HCT116 (cell line): ENCODE results near the gene IL31RA. TPM values are rescaled to one million over a fixed set of nuclear protein-coding genes. Genes with fewer than 3 reads are reported as not detected.

Experiments
- ATAC-seq: fragments of 200-7000 bp; cut with Tn5 transposase; 2 replicates; pipeline ENCODE4 v1.9.1; 2020; ENCODE audit warnings: mild to moderate bottlenecking, moderate library complexity
- BruUV-seq: library from RNA; stranded (reverse); fragments of 400-500 nt; replicated peaks from 2 replicates; lab custom pipeline; 2021; lab: Mats Ljungman, UMichigan
- CTCF ChIA-PET: fragments of 300-600 bp; sonication (Branson Sonifier 250); formaldehyde crosslinking; loops from one replicate; lab custom pipeline; 2021; ENCODE audit warnings: antibody characterized with exemption; lab: Charles Lee
- POLR2A ChIA-PET: fragments of 300-600, 350-600 bp; sonication (Branson Sonifier 250); formaldehyde crosslinking; loops from one replicate; lab custom pipeline; 2021; ENCODE audit warnings: antibody characterized with exemption; lab: Charles Lee
- RAD21 ChIA-PET, 2 experiments: fragments of 300-600 bp; sonication (Branson Sonifier 250); formaldehyde crosslinking; loops; one replicate each; lab custom pipeline; 2023; ENCODE audit warnings: low total read pairs in 2 of 2; ENCODE audit not compliant: uncharacterized antibody in 2 of 2, unreplicated experiment in 2 of 2, low non-redundant PET in 1 of 2; lab: Charles Lee
- DNase-seq: peaks from one replicate; pipeline ENCODE4 v3.0.0-alpha.2; 2010; ENCODE audit warnings: low read depth, low spot score
- H2AFZ ChIP-seq: fragments of 200-600 bp; shearing (Covaris generic), sonication (generic); 2 replicates; pipeline ENCODE4 v1.6.1; 2017; ENCODE audit warnings: low read depth, mixed run types, mixed read lengths, antibody characterized with exemption, low read length; ENCODE audit not compliant: poor library complexity, severe bottlenecking
- H3K27ac ChIP-seq: 2 replicates; pipeline ENCODE4 v1.5.1; 2012; ENCODE audit warnings: low read depth, low read length
- H3K27me3 ChIP-seq: fragments of 200-600 bp; sonication (generic); 2 replicates; pipeline ENCODE4 v1.6.1; 2016; ENCODE audit warnings: mixed run types, low read length, mixed read lengths; ENCODE audit not compliant: insufficient read depth
- H3K36me3 ChIP-seq, 2 experiments: fragments of 200-500 bp in 1 of 2; fragments of 200-600 bp in 1 of 2; sonication (Bioruptor generic) in 1 of 2; sonication (generic) in 1 of 2; 2 replicates each; pipeline versions ENCODE4 v1.5.1 to v1.6.1; 2014 to 2016; ENCODE audit warnings: low read length in 2 of 2, inconsistent platforms in 1 of 2, mixed read lengths in 1 of 2, mixed run types in 1 of 2; ENCODE audit not compliant: insufficient read depth in 2 of 2, control insufficient read depth in 1 of 2
- H3K4me1 ChIP-seq, 2 experiments: fragments of 200-600 bp in 1 of 2; sonication (generic) in 1 of 2; 2 replicates each; pipeline versions ENCODE4 v1.5.1 to v1.6.1; 2012 to 2017; ENCODE audit warnings: low read length in 2 of 2, inconsistent platforms in 1 of 2, mild to moderate bottlenecking in 1 of 2, mixed read lengths in 1 of 2, mixed run types in 1 of 2, moderate library complexity in 1 of 2; ENCODE audit not compliant: insufficient read depth in 2 of 2, control insufficient read depth in 1 of 2
- H3K4me2 ChIP-seq: fragments of 200-600 bp; sonication (generic); 2 replicates; pipeline ENCODE4 v1.6.1; 2017; ENCODE audit warnings: mixed run types, low read length, mixed read lengths
- H3K4me3 ChIP-seq, 2 experiments: fragments of 200-600 bp in 1 of 2; sonication (generic) in 1 of 2; replicated peaks in 1 of 2; 2 replicates each; pipeline ENCODE4 v1.5.1; 2011 to 2016; ENCODE audit warnings: low read length in 2 of 2, control low read depth in 1 of 2, low read depth in 1 of 2, mild to moderate bottlenecking in 1 of 2, mixed read lengths in 1 of 2, mixed run types in 1 of 2
- H3K79me2 ChIP-seq: fragments of 200-600 bp; sonication (generic); 2 replicates; pipeline ENCODE4 v1.6.1; 2017; ENCODE audit warnings: mild to moderate bottlenecking, mixed run types, low read length, moderate library complexity, mixed read lengths; ENCODE audit not compliant: insufficient read depth
- H3K9ac ChIP-seq: fragments of 200-600 bp; sonication (generic); 2 replicates; pipeline ENCODE4 v1.6.1; 2016; ENCODE audit warnings: low read length, mixed read lengths
- H3K9me2 ChIP-seq: fragments of 200-600 bp; sonication (generic), shearing (Covaris generic); 2 replicates; pipeline ENCODE4 v1.6.1; 2017; ENCODE audit warnings: mixed run types, mild to moderate bottlenecking, moderate library complexity; ENCODE audit not compliant: insufficient read depth
- H3K9me3 ChIP-seq, 2 experiments: fragments of 200-500 bp in 1 of 2; fragments of 200-600 bp in 1 of 2; sonication (Bioruptor generic) in 1 of 2; sonication (generic) in 1 of 2; 2 replicates each; pipeline ENCODE4 v1.6.1; 2014 to 2017; ENCODE audit warnings: low read length in 2 of 2, mixed read lengths in 2 of 2, inconsistent platforms in 1 of 2, low read depth in 1 of 2, mild to moderate bottlenecking in 1 of 2, mixed run types in 1 of 2, moderate library complexity in 1 of 2; ENCODE audit not compliant: control insufficient read depth in 1 of 2, insufficient read depth in 1 of 2
- H4K20me1 ChIP-seq: fragments of 200-600 bp; sonication (generic), shearing (Covaris generic); 2 replicates; pipeline ENCODE4 v1.6.1; 2017; ENCODE audit warnings: mixed run types, mild to moderate bottlenecking, moderate library complexity; ENCODE audit not compliant: insufficient read depth
- CBX3 ChIP-seq: IDR thresholded peaks from 2 replicates; pipeline ENCODE4 v1.6.1; 2012; ENCODE audit warnings: low read depth
- CEBPB ChIP-seq: IDR thresholded peaks from 2 replicates; pipeline ENCODE4 v1.6.1; 2012; ENCODE audit warnings: low read depth
- CTCF ChIP-seq, 3 experiments: fragments of 200-600 bp in 1 of 3; sonication (generic) in 1 of 3; IDR thresholded peaks in 2 of 3; conservative IDR thresholded peaks in 1 of 3; 2 replicates each; pipeline ENCODE4 v1.5.1; 2012 to 2017; ENCODE audit warnings: low read depth in 2 of 3, low read length in 2 of 3, antibody characterized with exemption in 1 of 3, borderline replicate concordance in 1 of 3, control low read depth in 1 of 3, mild to moderate bottlenecking in 1 of 3, mixed read lengths in 1 of 3, mixed run types in 1 of 3, moderate library complexity in 1 of 3; ENCODE audit not compliant: insufficient read depth in 1 of 3
- ELF1 ChIP-seq: IDR thresholded peaks from 2 replicates; pipeline ENCODE4 v1.6.1; 2012; ENCODE audit warnings: low read depth, borderline replicate concordance
- EZH2 ChIP-seq: fragments of 200-600 bp; sonication (generic); IDR thresholded peaks from 2 replicates; pipeline ENCODE4 v1.6.1; 2017; ENCODE audit warnings: antibody characterized with exemption, mixed run types
- EZH2phosphoT487 ChIP-seq: fragments of 200-600 bp; IDR thresholded peaks from 2 replicates; pipeline ENCODE4 v1.6.1; 2018; ENCODE audit warnings: antibody characterized with exemption, borderline replicate concordance
- FOSL1 ChIP-seq: IDR thresholded peaks from 2 replicates; pipeline ENCODE4 v1.6.1; 2012; ENCODE audit warnings: low read depth
- MAX ChIP-seq: IDR thresholded peaks from 2 replicates; pipeline ENCODE4 v1.6.1; 2012
- RAD21 ChIP-seq: IDR thresholded peaks from 2 replicates; pipeline ENCODE4 v1.6.1; 2012; ENCODE audit warnings: low read depth, mild to moderate bottlenecking
- SIN3A ChIP-seq: IDR thresholded peaks from 2 replicates; pipeline ENCODE4 v1.6.1; 2012; ENCODE audit warnings: low read depth
- SP1 ChIP-seq: IDR thresholded peaks from 2 replicates; pipeline ENCODE4 v1.6.1; 2012; ENCODE audit warnings: low read depth
- ZFX ChIP-seq: fragments of 450-650 bp; IDR thresholded peaks from 2 replicates; pipeline ENCODE4 v1.6.1; 2017
- intact Hi-C: fragments of 100-400 bp; cut with micrococcal nuclease; formaldehyde crosslinking; loops from 2 replicates; pipeline ENCODE4 v1.10.0; 2022
- total RNA-seq: library from RNA; stranded (reverse); gene quantifications from one replicate; pipeline ENCODE4 v1.2.1, GENCODE V29; 2021; ENCODE audit not compliant: unreplicated experiment

The IL31RA gene
- total RNA-seq, 1 experiment from 2014 or later, result 0.59 TPM

GRCh38 chr5:55929020-55929799, 78.1 kb downstream of the IL31RA start:
- no peaks in the 10 kb centered on the region for H3K9me3 ChIP-seq
- no peak for TF ChIP-seq CEBPB
- TF ChIP-seq FOSL1, result no peak
- no peak for TF ChIP-seq EZH2
- TF ChIP-seq CTCF (IDR thresholded peaks at IDR 0.05 in 2 of 3, conservative IDR thresholded peaks at IDR 0.05 in 1 of 3; ENCODE audit: borderline replicate concordance in 1 of 3, insufficient read depth in 1 of 3, low read depth in 2 of 3, low read length in 2 of 3), result no peak
- TF ChIP-seq RAD21, result no peak
- TF ChIP-seq SIN3A, result no peak
- TF ChIP-seq ZFX, result no peak
- no peak for TF ChIP-seq CBX3
- TF ChIP-seq, all 23 proteins: peak for 0
- ATAC-seq (no peak), DNase-seq (no peak)
- H4K20me1 ChIP-seq, result no peaks in the 10 kb centered on the region
- no peaks in the 10 kb centered on the region for H3K79me2 ChIP-seq
- no peak overlapping the region for H3K4me2 ChIP-seq
- intact Hi-C loops, result loop anchor here (10.0 kb wide), 1 partner anchor 604 kb away; no protein-coding TSS in a partner anchor
- no peak overlapping the region for H3K4me3 ChIP-seq
- POLR2A ChIA-PET, result no interaction called here
- H3K36me3 ChIP-seq, result no peaks in the 10 kb centered on the region
- H3K4me1 ChIP-seq, result no peaks in the 10 kb centered on the region
- H3K9ac ChIP-seq, result no peak overlapping the region
- no TSS peak for BruUV-seq
- CTCF ChIA-PET, result no interaction called here
- H2AFZ ChIP-seq, result no peak overlapping the region
- RAD21 ChIA-PET, result no interaction called here
- H3K27me3 ChIP-seq, result no peaks in the 10 kb centered on the region
- no peak overlapping the region for H3K27ac ChIP-seq
- H3K9me2 ChIP-seq, result no peaks in the 10 kb centered on the region

GRCh38 chr5:55932700-55933099, 81.5 kb downstream of the IL31RA start:
- no TSS peak for BruUV-seq
- H3K4me2 ChIP-seq, result no peak overlapping the region
- H3K9me2 ChIP-seq, result no peaks in the 10 kb centered on the region
- no peaks in the 10 kb centered on the region for H3K9me3 ChIP-seq
- ChIA-PET RAD21 (no interaction called here), POLR2A (no interaction called here), CTCF (no interaction called here)
- no peak overlapping the region for H3K9ac ChIP-seq
- H3K27me3 ChIP-seq, result no peaks in the 10 kb centered on the region
- H3K36me3 ChIP-seq, result no peaks in the 10 kb centered on the region
- H4K20me1 ChIP-seq, result no peaks in the 10 kb centered on the region
- intact Hi-C loops, result no loop called here
- no peak for DNase-seq
- no peaks in the 10 kb centered on the region for H3K79me2 ChIP-seq
- H3K4me1 ChIP-seq, result no peaks in the 10 kb centered on the region
- ATAC-seq, result no peak
- no peak overlapping the region for H3K4me3 ChIP-seq
- H3K27ac ChIP-seq, result no peak overlapping the region
- no peak overlapping the region for H2AFZ ChIP-seq
- TF ChIP-seq MAX, result no peak
- TF ChIP-seq CBX3, result no peak
- TF ChIP-seq ZFX, result no peak
- TF ChIP-seq CEBPB, result no peak
- no peak for TF ChIP-seq ELF1
- no peak for TF ChIP-seq SP1
- TF ChIP-seq EZH2phosphoT487, result no peak
- no peak for TF ChIP-seq EZH2
- no peak for TF ChIP-seq CTCF (IDR thresholded peaks at IDR 0.05 in 2 of 3, conservative IDR thresholded peaks at IDR 0.05 in 1 of 3; ENCODE audit: borderline replicate concordance in 1 of 3, insufficient read depth in 1 of 3, low read depth in 2 of 3, low read length in 2 of 3)
